HG02798 (cell line): Measurements from ENCODE around the gene FGD5.
"Not testable (repeated sequence)": the region's sequence is repeated elsewhere in the genome, so short reads cannot be mapped to it uniquely, and the experiment has no call there.

Experiments used
- ATAC-seq: cut with Tn5 transposase; IDR thresholded peaks from one replicate; pipeline ENCODE4 v1.9.1; 2021; ENCODE audit warnings: mild to moderate bottlenecking; ENCODE audit not compliant: unreplicated experiment, poor library complexity

Gene FGD5

DNA sequence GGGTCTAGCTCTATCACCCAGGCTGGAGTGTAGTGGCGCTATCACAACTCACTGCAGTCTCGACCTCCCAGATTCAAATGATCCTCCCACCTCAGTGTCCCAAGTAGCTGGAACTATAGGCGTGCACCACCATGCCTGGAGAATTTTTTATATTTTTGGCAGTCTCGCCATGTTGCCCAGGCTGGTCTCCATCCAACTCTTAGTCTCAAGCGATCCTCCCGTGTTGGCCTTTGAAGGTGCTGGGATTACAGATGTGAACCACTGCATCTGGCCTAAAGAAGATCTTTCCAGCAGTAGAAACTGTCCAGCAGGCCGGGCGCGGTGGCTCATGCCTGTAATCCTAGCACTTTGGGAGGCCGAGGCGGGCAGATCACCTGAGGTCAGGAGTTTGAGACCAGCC, 73.5 kb downstream of the FGD5 start:
- no peak for ATAC-seq

GRCh38 chr3:14894085-14894484, 75.3 kb downstream of the FGD5 start:
- no peak for ATAC-seq

DNA sequence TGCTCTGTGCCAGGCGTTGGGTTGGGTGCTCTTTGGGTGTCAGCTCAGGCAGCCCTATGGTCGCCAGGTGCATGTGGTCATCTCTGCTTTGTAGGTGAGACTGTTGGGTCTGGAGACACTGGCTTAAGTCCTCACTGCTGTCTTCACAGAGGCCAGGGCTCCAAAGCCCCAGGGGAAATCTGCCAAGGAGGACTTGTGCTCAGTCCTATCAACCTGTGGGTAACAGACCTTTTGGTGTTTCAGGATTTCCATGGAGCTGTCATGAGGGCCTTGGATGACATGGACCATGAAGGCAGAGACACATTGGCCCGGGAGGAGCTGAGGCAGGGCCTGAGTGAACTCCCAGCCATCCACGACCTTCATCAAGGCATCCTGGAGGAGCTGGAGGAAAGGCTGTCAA, 78.5 kb downstream of the FGD5 start:
- no peak for ATAC-seq

DNA sequence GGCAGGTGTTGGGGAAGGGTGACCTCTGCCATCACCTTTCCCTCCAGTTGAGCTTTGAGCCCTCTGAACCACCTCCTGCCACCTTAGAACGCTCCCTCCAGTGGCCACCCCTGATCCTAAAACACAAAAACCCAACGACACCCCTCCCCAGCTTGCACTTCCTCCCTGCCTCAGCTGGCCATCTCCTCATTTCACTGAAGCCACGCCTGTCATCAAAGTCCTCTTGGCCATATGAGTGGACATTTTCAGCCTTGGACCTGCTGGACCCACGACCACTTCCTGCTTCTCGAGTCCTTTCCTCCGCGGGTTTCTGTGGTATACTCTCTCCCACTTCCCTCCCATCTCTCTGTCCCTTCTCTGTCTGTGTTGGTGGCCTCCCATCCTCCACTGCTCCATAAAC, 80.2 kb downstream of the FGD5 start:
- no peak for ATAC-seq

- no peak for ATAC-seq
These were observed 81.3 kb downstream of the FGD5 start for GRCh38 chr3:14899993-14900618.

DNA sequence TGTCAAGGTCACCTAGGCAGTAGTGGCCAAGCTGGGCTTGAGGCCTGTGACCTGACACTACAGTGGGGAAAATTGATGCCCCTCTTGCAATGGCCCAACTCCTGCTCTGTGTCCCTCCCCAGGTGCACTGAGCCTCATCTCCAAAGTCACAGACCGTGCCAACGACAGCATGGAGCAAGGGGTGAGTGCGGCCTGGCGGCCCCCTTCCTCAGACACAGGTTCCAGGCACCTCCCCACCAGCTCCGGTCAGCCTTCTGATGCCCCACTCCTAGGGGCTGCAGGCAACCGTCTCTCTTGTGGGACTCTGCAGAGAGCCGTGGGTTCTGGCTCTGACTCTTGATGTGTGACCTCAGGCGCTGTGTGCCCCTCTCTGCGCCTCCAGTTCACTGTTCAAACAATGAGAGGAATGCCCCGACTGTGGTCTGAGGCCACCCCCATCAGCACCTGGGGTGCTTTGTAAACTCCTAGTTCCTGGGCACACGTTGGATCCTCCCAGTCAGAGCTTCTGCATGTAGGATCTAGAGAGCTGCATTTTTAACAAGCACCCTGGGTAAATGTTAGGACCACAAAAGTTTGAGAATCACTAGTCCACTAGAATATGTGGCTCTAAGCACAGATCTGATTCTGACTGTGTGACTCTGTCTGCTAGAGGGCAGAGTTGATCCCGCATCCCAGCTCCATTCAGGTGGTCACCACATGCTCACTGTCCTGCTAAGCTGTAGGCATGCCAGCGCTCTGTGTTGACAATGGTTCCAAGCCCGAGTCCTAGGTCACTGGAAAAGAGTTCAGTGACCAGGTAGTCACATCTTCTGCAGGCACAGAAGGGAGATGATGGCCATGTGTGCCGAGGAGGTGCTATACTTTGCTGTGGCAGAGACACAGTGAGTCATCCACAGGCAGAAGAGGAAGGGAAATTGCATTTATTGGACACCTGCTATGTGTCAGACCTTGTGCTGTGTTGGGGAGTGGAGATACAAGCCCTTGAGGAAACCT, 82.4 kb downstream of the FGD5 start:
- ATAC-seq, result no peak

DNA sequence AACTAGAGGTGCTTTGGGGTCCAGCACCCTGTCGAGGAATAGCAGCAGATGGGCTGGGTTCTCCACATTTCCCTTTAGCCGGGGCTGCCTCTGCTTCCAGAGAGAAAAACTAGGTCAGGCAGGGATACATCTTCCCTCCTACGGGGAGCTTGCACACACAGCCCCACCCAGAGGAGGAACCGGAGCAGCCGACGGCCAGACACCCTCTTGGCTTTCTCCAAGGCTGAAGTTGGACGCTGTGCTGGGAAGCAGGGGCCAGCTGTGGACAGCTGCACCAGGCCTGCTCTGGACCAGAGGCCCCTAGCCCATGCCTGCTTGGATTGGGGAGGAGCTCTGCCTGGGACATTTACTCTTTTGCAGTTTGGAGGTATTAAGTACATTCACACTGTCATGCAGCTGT, 84.0 kb downstream of the FGD5 start:
- ATAC-seq, result no peak

- not testable (repeated sequence) for ATAC-seq
These were observed 84.7 kb downstream of the FGD5 start for GRCh38 chr3:14903501-14903900.

DNA sequence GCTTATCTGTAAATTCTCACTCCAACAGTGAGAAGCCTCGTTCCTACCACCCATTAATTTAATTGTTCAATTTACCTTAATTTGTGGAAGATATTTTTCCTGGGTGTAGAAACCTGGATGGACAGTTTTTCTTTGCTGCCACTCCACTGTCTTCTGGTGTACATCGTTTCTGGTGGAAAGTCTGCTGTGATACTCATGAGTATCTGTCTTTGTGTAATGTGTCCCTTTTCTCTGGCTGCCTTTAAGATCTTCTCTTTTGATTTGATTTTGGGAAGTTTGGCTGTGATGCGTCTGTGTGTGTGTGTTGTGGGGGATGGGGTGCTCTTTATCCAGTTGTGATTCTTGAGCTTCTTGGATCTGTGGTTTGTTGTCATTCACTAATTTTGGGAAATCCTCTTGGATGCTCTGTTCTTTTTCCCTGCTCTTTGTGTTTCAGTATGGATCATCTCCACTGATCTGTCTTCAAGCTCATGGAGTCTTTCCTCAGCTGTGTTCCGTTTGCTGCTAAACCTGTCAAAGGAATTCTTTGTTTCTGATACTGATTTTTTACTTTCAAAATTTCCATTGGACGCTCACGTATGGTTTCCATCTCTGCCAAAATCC, 86.4 kb downstream of the FGD5 start:
- no peak for ATAC-seq

DNA sequence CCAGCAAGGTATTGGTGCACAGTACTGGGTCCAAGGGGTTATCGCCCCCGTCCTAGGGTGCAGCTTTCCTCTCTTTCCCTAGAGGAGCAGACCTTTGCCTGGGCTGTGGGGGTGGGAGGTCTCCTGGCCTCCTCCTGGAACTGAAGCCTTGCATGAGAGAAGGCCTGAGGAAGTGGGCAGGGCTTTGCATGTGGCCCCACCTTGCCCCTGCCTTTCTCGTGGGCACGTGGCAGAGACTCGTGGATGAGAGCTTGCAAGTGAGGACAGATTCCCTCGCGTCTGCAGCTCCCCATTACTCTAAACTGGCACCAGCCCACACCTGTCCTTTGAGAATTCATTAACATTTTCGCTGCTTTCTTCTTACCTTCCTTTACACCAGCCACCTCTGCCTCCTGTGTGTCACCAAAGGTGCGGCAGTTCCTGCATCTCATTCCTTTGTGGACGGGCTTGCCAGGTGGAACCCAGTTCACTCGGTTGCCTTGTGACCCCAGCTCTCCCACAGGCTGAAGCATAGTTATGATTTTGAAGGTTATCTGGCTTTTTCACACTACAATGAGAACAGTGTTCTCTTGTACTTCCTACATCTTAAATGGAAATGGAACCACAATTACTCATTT, 87.7 kb downstream of the FGD5 start:
- no peak for ATAC-seq

- ATAC-seq, result no peak
These were observed 88.5 kb downstream of the FGD5 start for GRCh38 chr3:14907043-14907966.

DNA sequence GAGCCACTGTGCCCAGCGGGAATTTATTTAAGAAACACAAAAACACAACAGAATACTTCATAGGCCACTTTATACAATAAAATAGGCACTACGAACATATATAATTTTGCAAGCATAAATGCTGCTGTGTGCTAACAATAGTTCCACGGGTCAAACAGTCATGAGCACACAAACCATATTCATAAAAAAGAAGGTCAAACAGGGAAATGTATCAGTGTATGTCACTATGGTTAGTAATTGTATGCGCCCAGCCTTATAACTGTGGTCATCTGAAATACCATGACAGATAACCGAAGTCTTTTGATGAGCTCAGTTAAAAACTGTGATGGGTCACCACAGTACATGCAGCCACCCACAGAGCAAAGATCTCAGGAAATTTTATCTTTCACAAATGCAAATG, 90.5 kb downstream of the FGD5 start:
- ATAC-seq, result no peak

DNA sequence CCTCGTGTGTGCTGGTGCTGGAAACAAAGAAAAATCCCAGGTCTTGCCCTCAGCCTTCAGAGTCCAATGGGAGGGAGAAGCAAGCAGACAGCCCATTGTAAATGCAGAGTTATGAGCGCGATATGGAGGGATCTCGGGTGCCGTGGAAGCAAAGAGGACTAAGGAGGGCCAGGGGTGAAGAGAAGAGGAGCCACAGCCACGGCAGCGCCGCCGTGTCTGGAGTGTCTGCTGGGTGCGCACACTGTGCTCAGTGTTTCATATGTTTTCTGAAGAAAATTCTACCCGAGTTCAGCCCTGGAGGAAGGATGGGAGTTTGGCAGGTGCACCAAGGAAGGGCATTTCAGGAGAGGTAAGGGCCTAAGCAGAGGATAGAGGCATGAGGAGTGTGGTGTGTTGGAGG, 92.9 kb downstream of the FGD5 start:
- ATAC-seq, result no peak

DNA sequence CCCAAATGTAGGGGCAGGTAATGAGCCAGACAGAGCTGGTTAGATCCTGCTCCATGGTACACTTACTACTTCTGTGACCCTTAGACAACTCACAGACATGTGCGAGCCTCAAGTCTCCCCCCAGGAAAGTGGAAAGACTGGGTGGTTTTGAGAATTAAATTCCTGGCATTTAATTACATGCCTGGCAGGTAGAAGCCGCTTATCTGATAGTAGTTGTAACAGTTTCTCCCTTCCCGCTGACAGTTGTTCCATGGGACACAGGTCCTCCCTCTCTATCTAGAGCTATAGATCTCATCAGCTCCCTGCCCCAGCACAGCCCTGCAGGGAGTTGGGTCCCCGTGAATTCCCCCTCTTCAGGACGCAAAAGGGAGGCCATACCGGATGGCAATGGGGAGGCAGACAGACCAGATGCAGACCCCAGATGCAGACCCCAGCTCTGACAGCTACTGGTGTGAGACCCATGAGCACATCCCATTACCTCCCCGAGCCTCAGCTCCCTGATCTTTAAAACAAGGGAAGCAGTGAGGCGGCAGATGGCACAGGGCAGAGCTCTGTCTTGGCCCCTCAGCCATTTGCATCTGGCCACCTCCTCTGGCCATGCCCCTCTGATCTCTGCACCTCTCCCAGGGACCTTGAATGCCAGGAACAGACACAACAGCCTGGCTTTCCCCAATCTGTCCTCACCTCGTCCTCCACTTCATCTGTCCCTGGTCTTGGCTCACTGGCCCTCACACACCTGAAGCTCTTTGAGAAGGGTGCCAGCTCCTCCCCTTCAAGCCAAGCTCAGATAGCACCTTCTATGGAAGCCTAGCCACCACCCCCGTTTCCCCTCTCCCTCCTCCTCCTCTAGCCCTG, 94.5 kb downstream of the FGD5 start:
- ATAC-seq, result no peak

GRCh38 chr3:14913926-14914778, 95.4 kb downstream of the FGD5 start:
- no peak for ATAC-seq

GRCh38 chr3:14914779-14915117, 96.0 kb downstream of the FGD5 start:
- ATAC-seq, result no peak

- no peak for ATAC-seq
These were observed 97.0 kb downstream of the FGD5 start for GRCh38 chr3:14915636-14916222.

DNA sequence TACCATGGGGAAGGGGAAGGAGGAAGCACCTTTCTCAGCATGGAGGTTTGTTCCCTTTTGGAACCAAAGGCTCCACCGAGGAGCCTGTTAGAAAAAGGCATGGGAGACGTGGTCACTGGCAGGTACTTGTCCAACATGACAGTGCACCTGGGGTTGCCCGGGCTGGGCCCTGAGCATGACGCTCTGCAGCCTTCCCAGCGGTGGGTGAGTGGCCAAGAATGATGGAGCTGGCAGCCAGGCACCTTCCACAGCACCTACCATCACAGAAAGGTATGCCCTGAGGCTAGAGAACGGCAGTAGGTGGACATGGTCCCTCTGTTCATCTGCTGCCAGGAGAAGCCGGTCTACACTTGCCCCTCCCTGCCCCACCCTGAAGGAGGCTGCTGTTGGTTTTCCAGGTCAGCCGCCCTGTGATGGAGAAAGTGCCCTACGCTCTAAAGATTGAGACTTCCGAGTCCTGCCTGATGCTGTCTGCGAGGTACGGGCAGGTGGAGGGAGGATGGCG, 99.6 kb downstream of the FGD5 start:
- ATAC-seq, result no peak
